Stimulated activated effector memory CD8-positive, alpha-beta T cell treated with anti-CD3 and anti-CD28 coated beads, Interleukin-12 subunit alpha, Interleukin-12 subunit beta, amount 100 ng/mL, for 72 hours (primary cell): ENCODE measurements around the gene ARL6IP4.
"Not testable (repeated sequence)": the region's sequence is repeated elsewhere in the genome, so short reads cannot be mapped to it uniquely, and the experiment has no call there.

Experiments
- ATAC-seq: fragments of 150-1000 bp; cut with Tn5 transposase; 2 replicates; pipeline ENCODE4 v1.10.0; 2021
- DNase-seq, 2 donors: peaks; one replicate each; pipeline ENCODE4 v3.0.0; 2021 to 2022; ENCODE audit warnings: low spot score in 2 of 2
- H3K27ac Mint-ChIP-seq: one replicate; pipeline ENCODE4 v1.8.0; 2022; ENCODE audit warnings: mild to moderate bottlenecking, mixed read lengths
- H3K36me3 Mint-ChIP-seq: one replicate; pipeline ENCODE4 v1.8.0; 2022; ENCODE audit warnings: mild to moderate bottlenecking, mixed read lengths
- H3K4me1 Mint-ChIP-seq: one replicate; pipeline ENCODE4 v1.8.0; 2022; ENCODE audit warnings: mixed read lengths
- H3K4me3 Mint-ChIP-seq: one replicate; pipeline ENCODE4 v1.8.0; 2022; ENCODE audit warnings: mild to moderate bottlenecking, mixed read lengths
- H3K9me3 Mint-ChIP-seq: one replicate; pipeline ENCODE4 v1.8.0; 2022; ENCODE audit warnings: mixed read lengths

The ARL6IP4 gene

GRCh38 chr12:123000578-123000977, 20.1 kb downstream of the ARL6IP4 start:
- DNase-seq = no peak
- Mint-ChIP-seq H3K4me3 (no peak overlapping the region), H3K27ac (no peak overlapping the region), H3K36me3 (no peaks in the 10 kb centered on the region), H3K9me3 (no peaks in the 10 kb centered on the region), H3K4me1 (no peaks in the 10 kb centered on the region)
- no peak for ATAC-seq

GRCh38 chr12:123001464-123001863, 21.0 kb downstream of the ARL6IP4 start:
- no peak for ATAC-seq
- no peak overlapping the region for H3K27ac Mint-ChIP-seq
- H3K4me3 Mint-ChIP-seq = no peak overlapping the region
- no peak for DNase-seq
- H3K4me1 Mint-ChIP-seq = no peaks in the 10 kb centered on the region
- H3K9me3 Mint-ChIP-seq = no peaks in the 10 kb centered on the region
- no peaks in the 10 kb centered on the region for H3K36me3 Mint-ChIP-seq

- H3K27ac Mint-ChIP-seq = no peak overlapping the region
- H3K4me3 Mint-ChIP-seq = no peak overlapping the region
- no peaks in the 10 kb centered on the region for H3K4me1 Mint-ChIP-seq
- no peak for DNase-seq
- H3K9me3 Mint-ChIP-seq = no peaks in the 10 kb centered on the region
- no peaks in the 10 kb centered on the region for H3K36me3 Mint-ChIP-seq
- ATAC-seq = no peak
Measured at GRCh38 chr12:123003257-123003656, 22.8 kb downstream of the ARL6IP4 start.

GRCh38 chr12:123004287-123004686, 23.8 kb downstream of the ARL6IP4 start:
- no peak for DNase-seq
- no peak for ATAC-seq
- Mint-ChIP-seq H3K27ac (peak overlapping the region; percentile 48), H3K36me3 (no peaks in the 10 kb centered on the region), H3K4me1 (no peaks in the 10 kb centered on the region), H3K4me3 (no peak overlapping the region), H3K9me3 (no peaks in the 10 kb centered on the region)

- Mint-ChIP-seq H3K4me3 (no peak overlapping the region), H3K9me3 (no peaks in the 10 kb centered on the region), H3K4me1 (no peaks in the 10 kb centered on the region), H3K36me3 (no peaks in the 10 kb centered on the region), H3K27ac (no peak overlapping the region)
- ATAC-seq = no peak
- no peak for DNase-seq
Measured at GRCh38 chr12:123005081-123005626, 24.7 kb downstream of the ARL6IP4 start.

GRCh38 chr12:123006977-123007376, 26.5 kb downstream of the ARL6IP4 start:
- DNase-seq (no peak), ATAC-seq (no peak)
- Mint-ChIP-seq H3K9me3 (no peaks in the 10 kb centered on the region), H3K4me1 (no peaks in the 10 kb centered on the region), H3K36me3 (no peaks in the 10 kb centered on the region), H3K4me3 (no peak overlapping the region), H3K27ac (no peak overlapping the region)

GRCh38 chr12:123010110-123010509, 29.6 kb downstream of the ARL6IP4 start:
- H3K4me3 Mint-ChIP-seq = no peak overlapping the region
- no peak for DNase-seq
- no peaks in the 10 kb centered on the region for H3K4me1 Mint-ChIP-seq
- no peaks in the 10 kb centered on the region for H3K36me3 Mint-ChIP-seq
- no peak for ATAC-seq
- no peaks in the 10 kb centered on the region for H3K9me3 Mint-ChIP-seq
- H3K27ac Mint-ChIP-seq = peak overlapping the region; percentile 14

GRCh38 chr12:123010681-123011080, 30.2 kb downstream of the ARL6IP4 start:
- H3K4me3 Mint-ChIP-seq = no peak overlapping the region
- no peaks in the 10 kb centered on the region for H3K4me1 Mint-ChIP-seq
- no peak for ATAC-seq
- H3K27ac Mint-ChIP-seq = peak overlapping the region; percentile 14
- DNase-seq = no peak
- no peaks in the 10 kb centered on the region for H3K9me3 Mint-ChIP-seq
- no peaks in the 10 kb centered on the region for H3K36me3 Mint-ChIP-seq

GRCh38 chr12:123011701-123012100, 31.2 kb downstream of the ARL6IP4 start:
- no peaks in the 10 kb centered on the region for H3K36me3 Mint-ChIP-seq
- no peak for DNase-seq
- peak overlapping the region; percentile 37 for H3K27ac Mint-ChIP-seq
- no peak overlapping the region for H3K4me3 Mint-ChIP-seq
- H3K4me1 Mint-ChIP-seq = no peaks in the 10 kb centered on the region
- no peak for ATAC-seq
- H3K9me3 Mint-ChIP-seq = no peaks in the 10 kb centered on the region

GRCh38 chr12:123013185-123014095, 33.0 kb downstream of the ARL6IP4 start:
- Mint-ChIP-seq H3K27ac (no peak overlapping the region), H3K4me1 (no peaks in the 10 kb centered on the region), H3K4me3 (no peak overlapping the region), H3K9me3 (no peaks in the 10 kb centered on the region), H3K36me3 (no peaks in the 10 kb centered on the region)
- ATAC-seq = no peak
- no peak for DNase-seq

GRCh38 chr12:123014473-123014872, 34.0 kb downstream of the ARL6IP4 start:
- not testable (repeated sequence) for H3K4me1 Mint-ChIP-seq, H3K4me3 Mint-ChIP-seq, DNase-seq, H3K9me3 Mint-ChIP-seq, H3K36me3 Mint-ChIP-seq, ATAC-seq, H3K27ac Mint-ChIP-seq

GRCh38 chr12:123017753-123018152, 37.3 kb downstream of the ARL6IP4 start:
- no peak for ATAC-seq
- Mint-ChIP-seq H3K4me1 (peaks cover 6% of the 10 kb centered on the region), H3K9me3 (no peaks in the 10 kb centered on the region), H3K4me3 (no peak overlapping the region), H3K36me3 (no peaks in the 10 kb centered on the region), H3K27ac (no peak overlapping the region)
- no peak for DNase-seq

- Mint-ChIP-seq H3K4me3 (no peak overlapping the region), H3K36me3 (no peaks in the 10 kb centered on the region), H3K4me1 (peaks cover 24% of the 10 kb centered on the region), H3K9me3 (no peaks in the 10 kb centered on the region), H3K27ac (peak overlapping the region; percentile 65)
- no peak for DNase-seq
- no peak for ATAC-seq
Measured at GRCh38 chr12:123019841-123020138, 39.3 kb downstream of the ARL6IP4 start.

- no peak overlapping the region for H3K27ac Mint-ChIP-seq
- H3K4me1 Mint-ChIP-seq = peaks cover 28% of the 10 kb centered on the region
- no peak for DNase-seq
- no peaks in the 10 kb centered on the region for H3K9me3 Mint-ChIP-seq
- H3K4me3 Mint-ChIP-seq = no peak overlapping the region
- ATAC-seq = no peak
- H3K36me3 Mint-ChIP-seq = no peaks in the 10 kb centered on the region
Measured at GRCh38 chr12:123021688-123022604, 41.5 kb downstream of the ARL6IP4 start.

- Mint-ChIP-seq H3K36me3 (no peaks in the 10 kb centered on the region), H3K4me3 (no peak overlapping the region), H3K27ac (no peak overlapping the region), H3K4me1 (peaks cover 28% of the 10 kb centered on the region), H3K9me3 (no peaks in the 10 kb centered on the region)
- ATAC-seq (no peak), DNase-seq (no peak)
Measured at GRCh38 chr12:123022846-123023245, 42.4 kb downstream of the ARL6IP4 start.
